HCT116 (cell line): ENCODE measurements around the gene NTNG2.

Experiments used
- EGR1 ChIP-seq: IDR thresholded peaks from 2 replicates; pipeline ENCODE4 v1.6.1; 2012; ENCODE audit warnings: low read depth
- ELF1 ChIP-seq: IDR thresholded peaks from 2 replicates; pipeline ENCODE4 v1.6.1; 2012; ENCODE audit warnings: low read depth, borderline replicate concordance
- EZH2 ChIP-seq: fragments of 200-600 bp; sonication (generic); IDR thresholded peaks from 2 replicates; pipeline ENCODE4 v1.6.1; 2017; ENCODE audit warnings: antibody characterized with exemption, mixed run types
- POLR2A ChIP-seq: IDR thresholded peaks from 2 replicates; pipeline ENCODE4 v1.7.0; 2011; ENCODE audit warnings: borderline replicate concordance; ENCODE audit not compliant: insufficient read depth, insufficient read length; ENCODE audit errors: extremely low read depth
- ZFX ChIP-seq: fragments of 450-650 bp; IDR thresholded peaks from 2 replicates; pipeline ENCODE4 v1.6.1; 2017
- TF ChIP-seq, protein P1 (sequence below): IDR thresholded peaks from 2 replicates; pipeline ENCODE4 v1.6.1; 2012; ENCODE audit warnings: low read depth
- TF ChIP-seq, protein P2 (sequence below), 3 experiments: fragments of 200-600 bp in 1 of 3; sonication (generic) in 1 of 3; IDR thresholded peaks in 2 of 3; conservative IDR thresholded peaks in 1 of 3; 2 replicates each; pipeline ENCODE4 v1.5.1; 2012 to 2017; ENCODE audit warnings: low read depth in 2 of 3, low read length in 2 of 3, antibody characterized with exemption in 1 of 3, borderline replicate concordance in 1 of 3, control low read depth in 1 of 3, mild to moderate bottlenecking in 1 of 3, mixed read lengths in 1 of 3, mixed run types in 1 of 3, moderate library complexity in 1 of 3; ENCODE audit not compliant: insufficient read depth in 1 of 3
- TF ChIP-seq, protein P3 (sequence below): IDR thresholded peaks from 2 replicates; pipeline ENCODE4 v1.6.1; 2012

DNA sequence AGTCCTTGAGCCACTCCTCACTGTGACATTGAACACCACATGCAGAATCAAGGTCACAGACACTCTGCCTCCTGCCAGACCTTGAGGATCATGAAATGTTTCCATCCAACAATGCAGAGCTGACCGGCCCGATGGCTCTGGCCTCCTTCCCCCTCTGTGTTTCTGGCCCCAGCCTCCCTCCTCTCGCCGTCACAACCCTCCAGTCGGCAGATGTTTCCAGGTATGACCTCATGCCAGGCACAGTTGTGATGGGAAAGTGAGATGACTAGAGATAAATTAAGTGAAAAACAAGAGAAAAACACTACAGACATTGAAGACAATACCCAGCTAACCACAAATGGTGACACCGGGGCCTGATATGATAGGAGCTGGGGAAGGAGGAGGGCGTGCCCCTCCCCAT is 9.8 kb downstream of the NTNG2 start:
- TF ChIP-seq, protein P1, sequence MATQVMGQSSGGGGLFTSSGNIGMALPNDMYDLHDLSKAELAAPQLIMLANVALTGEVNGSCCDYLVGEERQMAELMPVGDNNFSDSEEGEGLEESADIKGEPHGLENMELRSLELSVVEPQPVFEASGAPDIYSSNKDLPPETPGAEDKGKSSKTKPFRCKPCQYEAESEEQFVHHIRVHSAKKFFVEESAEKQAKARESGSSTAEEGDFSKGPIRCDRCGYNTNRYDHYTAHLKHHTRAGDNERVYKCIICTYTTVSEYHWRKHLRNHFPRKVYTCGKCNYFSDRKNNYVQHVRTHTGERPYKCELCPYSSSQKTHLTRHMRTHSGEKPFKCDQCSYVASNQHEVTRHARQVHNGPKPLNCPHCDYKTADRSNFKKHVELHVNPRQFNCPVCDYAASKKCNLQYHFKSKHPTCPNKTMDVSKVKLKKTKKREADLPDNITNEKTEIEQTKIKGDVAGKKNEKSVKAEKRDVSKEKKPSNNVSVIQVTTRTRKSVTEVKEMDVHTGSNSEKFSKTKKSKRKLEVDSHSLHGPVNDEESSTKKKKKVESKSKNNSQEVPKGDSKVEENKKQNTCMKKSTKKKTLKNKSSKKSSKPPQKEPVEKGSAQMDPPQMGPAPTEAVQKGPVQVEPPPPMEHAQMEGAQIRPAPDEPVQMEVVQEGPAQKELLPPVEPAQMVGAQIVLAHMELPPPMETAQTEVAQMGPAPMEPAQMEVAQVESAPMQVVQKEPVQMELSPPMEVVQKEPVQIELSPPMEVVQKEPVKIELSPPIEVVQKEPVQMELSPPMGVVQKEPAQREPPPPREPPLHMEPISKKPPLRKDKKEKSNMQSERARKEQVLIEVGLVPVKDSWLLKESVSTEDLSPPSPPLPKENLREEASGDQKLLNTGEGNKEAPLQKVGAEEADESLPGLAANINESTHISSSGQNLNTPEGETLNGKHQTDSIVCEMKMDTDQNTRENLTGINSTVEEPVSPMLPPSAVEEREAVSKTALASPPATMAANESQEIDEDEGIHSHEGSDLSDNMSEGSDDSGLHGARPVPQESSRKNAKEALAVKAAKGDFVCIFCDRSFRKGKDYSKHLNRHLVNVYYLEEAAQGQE, result no peak
- TF ChIP-seq ELF1, result no peak
- TF ChIP-seq, protein P2, sequence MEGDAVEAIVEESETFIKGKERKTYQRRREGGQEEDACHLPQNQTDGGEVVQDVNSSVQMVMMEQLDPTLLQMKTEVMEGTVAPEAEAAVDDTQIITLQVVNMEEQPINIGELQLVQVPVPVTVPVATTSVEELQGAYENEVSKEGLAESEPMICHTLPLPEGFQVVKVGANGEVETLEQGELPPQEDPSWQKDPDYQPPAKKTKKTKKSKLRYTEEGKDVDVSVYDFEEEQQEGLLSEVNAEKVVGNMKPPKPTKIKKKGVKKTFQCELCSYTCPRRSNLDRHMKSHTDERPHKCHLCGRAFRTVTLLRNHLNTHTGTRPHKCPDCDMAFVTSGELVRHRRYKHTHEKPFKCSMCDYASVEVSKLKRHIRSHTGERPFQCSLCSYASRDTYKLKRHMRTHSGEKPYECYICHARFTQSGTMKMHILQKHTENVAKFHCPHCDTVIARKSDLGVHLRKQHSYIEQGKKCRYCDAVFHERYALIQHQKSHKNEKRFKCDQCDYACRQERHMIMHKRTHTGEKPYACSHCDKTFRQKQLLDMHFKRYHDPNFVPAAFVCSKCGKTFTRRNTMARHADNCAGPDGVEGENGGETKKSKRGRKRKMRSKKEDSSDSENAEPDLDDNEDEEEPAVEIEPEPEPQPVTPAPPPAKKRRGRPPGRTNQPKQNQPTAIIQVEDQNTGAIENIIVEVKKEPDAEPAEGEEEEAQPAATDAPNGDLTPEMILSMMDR (IDR thresholded peaks at IDR 0.05 in 2 of 3, conservative IDR thresholded peaks at IDR 0.05 in 1 of 3; ENCODE audit: borderline replicate concordance in 1 of 3, insufficient read depth in 1 of 3, low read depth in 2 of 3, low read length in 2 of 3), result no peak
- no peak for TF ChIP-seq POLR2A
- TF ChIP-seq, protein P3, sequence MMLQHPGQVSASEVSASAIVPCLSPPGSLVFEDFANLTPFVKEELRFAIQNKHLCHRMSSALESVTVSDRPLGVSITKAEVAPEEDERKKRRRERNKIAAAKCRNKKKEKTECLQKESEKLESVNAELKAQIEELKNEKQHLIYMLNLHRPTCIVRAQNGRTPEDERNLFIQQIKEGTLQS, result no peak
- no peak for TF ChIP-seq EGR1
- TF ChIP-seq EZH2, result no peak
- TF ChIP-seq ZFX, result no peak
